ENCODE results near the gene TAF4B. TPM values are rescaled to one million over a fixed set of nuclear protein-coding genes. Genes with fewer than 3 reads are reported as not detected.

Gene TAF4B
- total RNA-seq, 1 donor from 2014 or later = 13.4 TPM

DNA sequence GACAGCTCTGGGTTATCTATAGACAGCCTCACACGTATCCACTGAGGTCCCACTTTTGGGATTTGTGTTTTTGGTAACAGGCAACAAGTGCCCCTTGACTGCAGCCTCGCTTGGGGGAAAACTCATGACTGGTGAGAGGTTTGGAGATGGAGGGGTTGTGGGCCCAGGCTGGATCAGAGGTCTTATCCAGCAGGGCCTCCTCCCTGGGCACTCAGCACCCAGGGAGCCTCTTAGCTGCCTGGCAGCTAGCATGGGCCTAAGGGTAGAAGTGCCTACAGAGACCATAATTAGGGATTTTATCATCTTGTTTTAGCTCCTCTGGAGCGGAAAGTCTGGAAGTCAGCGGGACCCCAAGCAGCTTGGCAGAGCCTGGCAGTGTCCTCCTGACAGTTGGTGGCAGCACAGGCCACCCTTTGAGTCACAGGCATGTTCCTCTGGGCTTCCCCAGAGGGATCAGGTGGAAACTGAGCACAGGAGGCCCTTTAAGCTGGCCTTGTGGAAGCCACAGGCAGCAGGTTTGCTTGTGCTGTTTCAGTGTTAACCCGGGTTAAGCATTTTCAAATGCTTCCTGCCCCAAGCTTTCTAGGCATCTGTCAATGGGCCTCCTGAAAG, 179.1 kb downstream of the TAF4B start:
- Mint-ChIP-seq H3K9me3 (no peaks in the 10 kb centered on the region), H3K27me3 (no peaks in the 10 kb centered on the region), H3K4me1 (peaks cover 11% of the 10 kb centered on the region), H3K27ac (no peak overlapping the region), H3K36me3 (ENCODE audit: low read depth) (no peaks in the 10 kb centered on the region), H3K4me3 (no peak overlapping the region)
- ChIA-PET POLR2A (no interaction called here), CTCF (interaction anchor here (1.1 to 1.5 kb wide), 2 partner anchors 22 to 241 kb away, joined by 4 read pairs; no protein-coding TSS in a partner anchor)
- intact Hi-C loops (cut with micrococcal nuclease) = no loop called here
- DNase-seq = no peak
- TF ChIP-seq CTCF (IDR thresholded peaks at IDR 0.05) = no peak
- ATAC-seq (ENCODE audit: low read depth) = no peak

DNA sequence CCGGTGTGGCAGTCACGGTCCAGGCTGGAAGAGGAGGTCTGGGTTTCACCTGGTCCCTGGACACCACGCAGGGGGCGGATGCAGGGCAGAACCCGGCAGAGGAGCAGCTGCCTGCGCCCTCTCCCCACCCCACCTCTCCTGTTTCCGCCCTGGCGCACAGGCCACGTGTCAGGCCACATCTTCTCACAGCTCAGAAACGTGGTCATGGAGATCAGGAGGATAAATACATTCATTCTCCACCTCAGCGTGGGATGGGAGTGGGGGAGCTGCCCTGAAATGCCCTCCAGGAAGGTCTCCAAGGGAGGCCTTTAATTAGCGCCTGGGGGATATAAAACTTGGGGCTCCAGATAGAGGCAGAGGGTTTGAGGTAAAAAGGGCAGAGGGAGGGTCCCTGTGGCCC, 180.1 kb downstream of the TAF4B start:
- H3K27ac Mint-ChIP-seq = no peak overlapping the region
- CTCF ChIA-PET = no interaction called here

DNA sequence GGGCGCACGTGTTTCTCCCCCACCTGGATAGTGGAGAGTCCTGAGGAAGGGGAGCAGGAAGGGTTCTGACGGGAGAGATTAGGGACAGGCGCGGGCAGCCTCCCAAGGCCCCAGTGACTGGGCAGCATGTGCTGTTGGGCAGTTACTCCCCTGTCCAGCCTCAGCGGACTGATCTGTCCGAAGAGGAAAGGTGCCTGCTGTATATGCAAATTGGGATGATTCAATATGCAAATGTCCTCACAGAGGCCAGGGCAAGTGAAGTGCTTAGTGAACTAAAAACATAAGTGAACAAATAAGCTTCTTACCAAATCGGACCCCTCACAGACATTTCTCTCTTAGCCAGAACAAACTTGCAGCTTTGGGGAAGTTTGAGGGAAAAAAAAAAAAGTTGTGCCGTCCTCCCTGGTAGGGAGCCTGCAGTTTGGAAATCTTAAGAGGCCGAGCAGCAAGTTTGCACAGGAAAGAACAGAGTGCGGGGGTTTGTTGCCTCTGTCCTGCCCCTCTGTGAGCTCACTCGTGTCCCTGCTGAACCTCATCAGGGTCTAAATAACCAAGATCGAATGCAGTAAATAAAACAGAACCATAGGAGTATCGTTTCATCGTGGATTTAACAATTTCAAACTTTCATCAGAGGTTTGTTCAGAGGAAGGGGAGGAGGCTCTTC, 180.7 kb downstream of the TAF4B start:
- no peak for TF ChIP-seq CTCF (IDR thresholded peaks at IDR 0.05)
- Mint-ChIP-seq H3K27ac (no peak overlapping the region), H3K27me3 (no peaks in the 10 kb centered on the region), H3K36me3 (ENCODE audit: low read depth) (no peaks in the 10 kb centered on the region), H3K9me3 (no peaks in the 10 kb centered on the region), H3K4me3 (no peak overlapping the region), H3K4me1 (peaks cover 11% of the 10 kb centered on the region)
- ChIA-PET POLR2A (no interaction called here), CTCF (interaction anchor here (0.7 to 1.0 kb wide), 2 partner anchors 23 to 228 kb away, joined by 4 to 5 read pairs; no protein-coding TSS in a partner anchor)
- DNase-seq = no peak
- no peak for ATAC-seq (ENCODE audit: low read depth)
- intact Hi-C loops (cut with micrococcal nuclease) = loop anchor here (1.0 kb wide), 1 partner anchor 242 kb away; no protein-coding TSS in a partner anchor

More for the DNA sequence above, 180.1 kb downstream of the TAF4B start:
- DNase-seq (no peak), ATAC-seq (ENCODE audit: low read depth) (no peak)
- intact Hi-C loops (cut with micrococcal nuclease) = no loop called here
- H3K4me3 Mint-ChIP-seq = no peak overlapping the region
- no peaks in the 10 kb centered on the region for H3K36me3 Mint-ChIP-seq (ENCODE audit: low read depth)
- H3K4me1 Mint-ChIP-seq = peaks cover 11% of the 10 kb centered on the region
- no peaks in the 10 kb centered on the region for H3K27me3 Mint-ChIP-seq
- POLR2A ChIA-PET = no interaction called here
- TF ChIP-seq CTCF (IDR thresholded peaks at IDR 0.05) = no peak
- no peaks in the 10 kb centered on the region for H3K9me3 Mint-ChIP-seq

GRCh38 chr18:26407736-26408601, 181.7 kb downstream of the TAF4B start:
- ChIA-PET CTCF (interaction anchor here (0.7 to 1.0 kb wide), 2 partner anchors 24 to 229 kb away, joined by 4 to 5 read pairs; no protein-coding TSS in a partner anchor), POLR2A (no interaction called here)
- DNase-seq = no peak
- no peak overlapping the region for H3K27ac Mint-ChIP-seq
- no peak for ATAC-seq (ENCODE audit: low read depth)
- no peaks in the 10 kb centered on the region for H3K36me3 Mint-ChIP-seq (ENCODE audit: low read depth)
- H3K9me3 Mint-ChIP-seq = no peaks in the 10 kb centered on the region
- H3K4me1 Mint-ChIP-seq = peaks cover 11% of the 10 kb centered on the region
- intact Hi-C loops (cut with micrococcal nuclease) = loop anchor here (1.0 kb wide), 1 partner anchor 241 kb away; no protein-coding TSS in a partner anchor
- no peak overlapping the region for H3K4me3 Mint-ChIP-seq
- H3K27me3 Mint-ChIP-seq = no peaks in the 10 kb centered on the region
- TF ChIP-seq CTCF (IDR thresholded peaks at IDR 0.05) = no peak
